OCI-LY3 (cell line): ENCODE measurements around the gene ZC3HAV1L.

Experiments
- CTCF ChIP-seq: fragments of 200-600, 300-600 bp; sonication (generic); IDR thresholded peaks from 2 replicates; pipeline ENCODE4 v1.5.1; 2014; ENCODE audit warnings: antibody characterized with exemption, low read length, low read depth
- EZH2phosphoT487 ChIP-seq: fragments of 200-600 bp; shearing (Covaris generic); IDR thresholded peaks from 2 replicates; pipeline ENCODE4 v1.6.1; 2018; ENCODE audit warnings: antibody characterized with exemption, mixed run types, low read depth

- TF ChIP-seq CTCF: no peak
- no peak for TF ChIP-seq EZH2phosphoT487
Observed at GRCh38 chr7:139072796-139073195, 37.0 kb upstream of the ZC3HAV1L start.
